NCI-H69 (cell line): ENCODE measurements around the gene WSB1.

Experiments
- DNase-seq: peaks from one replicate; lab custom pipeline; 2025; lab: John Stamatoyannopoulos, UW

The WSB1 gene

DNA sequence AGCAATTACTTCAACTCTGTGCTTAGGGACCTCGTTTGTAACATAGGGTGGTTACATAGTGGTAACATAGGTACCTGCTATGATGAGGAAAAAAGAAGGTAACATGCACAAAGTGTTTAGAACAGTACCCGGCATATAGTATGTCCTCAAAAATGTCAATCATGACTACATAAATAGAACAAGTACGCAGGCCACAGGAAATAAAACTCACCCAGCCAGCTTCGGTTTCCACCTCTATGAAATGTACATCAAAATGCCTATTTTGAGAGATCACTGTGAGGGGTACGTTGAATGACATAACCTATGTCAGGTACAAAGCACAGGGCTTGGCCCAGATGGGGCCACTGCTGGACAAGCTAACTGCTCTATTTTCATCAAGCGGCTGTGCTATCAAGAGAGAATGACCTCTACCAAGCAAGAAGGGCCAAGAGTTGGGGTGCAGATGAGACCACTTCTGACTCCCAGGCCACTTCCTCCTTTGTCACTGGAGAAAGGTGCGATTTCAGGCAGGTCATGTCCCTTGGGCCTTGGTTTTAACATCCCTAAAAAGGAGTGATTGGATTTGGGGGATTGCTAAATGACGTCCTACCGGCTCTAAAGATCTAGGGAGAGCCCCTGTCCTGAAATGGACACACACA, 45.4 kb downstream of the WSB1 start:
- DNase-seq, result no peak

DNA sequence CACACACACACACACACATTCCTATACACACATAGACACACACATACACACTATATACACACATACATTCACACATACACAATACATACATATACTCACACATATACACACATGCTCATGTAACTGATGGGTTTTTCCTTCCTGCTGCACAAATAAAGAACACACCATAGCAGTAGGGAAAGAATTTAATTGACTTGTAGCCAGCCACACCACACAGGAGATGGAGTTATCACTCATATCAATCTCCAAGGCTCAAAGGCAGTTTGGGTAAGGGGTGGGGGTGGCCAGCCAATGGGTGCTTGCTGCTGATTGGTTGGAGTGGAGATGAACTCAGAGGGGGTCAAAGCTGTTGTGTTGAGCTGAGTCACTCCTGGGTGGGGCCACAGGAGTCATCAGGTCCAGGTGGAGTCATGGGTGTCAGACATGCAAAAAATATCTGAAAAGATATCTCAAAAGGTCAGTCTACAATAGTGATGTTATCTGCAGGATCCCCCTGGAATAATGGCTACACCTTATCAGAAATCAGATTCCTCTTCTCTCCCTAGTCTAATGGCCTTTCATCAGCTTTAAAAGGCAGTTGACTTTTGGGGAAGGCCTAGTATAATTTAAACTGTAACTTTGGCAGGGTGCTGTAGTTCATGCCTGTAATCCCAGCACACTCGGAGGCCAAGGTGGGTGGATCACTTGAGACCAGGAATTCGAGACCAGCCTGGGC, 46.1 kb downstream of the WSB1 start:
- peak; percentile 10 for DNase-seq

DNA sequence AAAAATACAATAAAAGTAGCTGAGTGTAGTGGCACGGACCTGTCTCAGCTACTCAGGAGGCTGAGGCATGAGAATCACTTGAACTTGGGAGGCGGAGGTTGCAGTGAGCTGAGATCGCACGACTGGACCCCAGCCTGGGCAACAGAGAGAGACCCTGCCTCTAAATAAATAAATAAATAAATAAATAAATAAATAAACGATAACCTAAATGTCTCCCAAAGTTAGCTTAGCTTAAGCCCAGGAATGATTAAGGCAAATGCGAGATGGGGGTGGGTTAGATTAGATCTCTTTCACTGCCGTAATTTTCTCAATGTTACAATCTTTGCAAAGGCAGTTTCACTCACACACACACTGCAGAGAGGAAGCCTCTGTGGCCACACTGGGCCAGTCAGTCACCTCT, 46.7 kb downstream of the WSB1 start:
- DNase-seq, result no peak

DNA sequence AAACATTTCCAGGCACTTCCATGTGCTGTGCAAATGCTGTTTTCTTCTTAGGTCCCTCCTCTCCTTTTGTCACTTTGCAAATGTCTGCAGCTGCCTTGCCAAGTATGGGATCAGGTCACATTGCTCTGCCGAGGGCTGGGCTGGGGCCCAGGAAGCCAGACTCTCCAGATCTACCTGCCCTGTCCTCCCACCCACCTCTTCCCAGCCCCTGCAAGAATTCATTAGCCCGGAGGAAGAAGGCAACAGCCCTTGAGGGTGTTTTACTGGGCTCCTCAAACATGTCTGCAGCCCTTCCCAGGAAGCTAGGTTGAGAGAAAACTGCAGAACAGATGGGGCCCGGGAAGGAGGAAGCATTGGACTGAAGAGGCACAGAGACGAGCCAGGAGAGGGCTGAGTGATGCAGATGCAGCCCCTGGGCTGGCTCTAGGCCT, 47.1 kb downstream of the WSB1 start:
- peak; percentile 6 for DNase-seq

DNA sequence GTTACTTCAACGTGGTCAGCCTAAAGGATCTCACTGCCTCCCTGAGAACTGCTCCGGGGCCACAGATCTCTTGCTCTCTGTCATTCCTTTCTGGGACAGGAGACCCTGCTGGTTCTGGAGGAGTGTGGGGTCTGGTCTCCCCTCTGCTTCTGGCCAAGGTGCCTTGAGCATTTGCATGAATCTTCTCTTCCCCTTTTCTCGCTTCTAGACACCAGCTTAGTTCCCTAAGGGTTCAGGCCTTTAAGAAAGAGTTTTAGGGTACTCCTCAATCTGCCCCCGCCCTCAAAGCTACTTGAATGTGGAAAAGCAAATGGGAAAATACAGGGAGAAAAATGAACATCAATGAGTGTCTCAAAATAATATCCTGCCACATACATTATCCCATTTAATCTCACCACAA, 48.1 kb downstream of the WSB1 start:
- DNase-seq, result no peak

DNA sequence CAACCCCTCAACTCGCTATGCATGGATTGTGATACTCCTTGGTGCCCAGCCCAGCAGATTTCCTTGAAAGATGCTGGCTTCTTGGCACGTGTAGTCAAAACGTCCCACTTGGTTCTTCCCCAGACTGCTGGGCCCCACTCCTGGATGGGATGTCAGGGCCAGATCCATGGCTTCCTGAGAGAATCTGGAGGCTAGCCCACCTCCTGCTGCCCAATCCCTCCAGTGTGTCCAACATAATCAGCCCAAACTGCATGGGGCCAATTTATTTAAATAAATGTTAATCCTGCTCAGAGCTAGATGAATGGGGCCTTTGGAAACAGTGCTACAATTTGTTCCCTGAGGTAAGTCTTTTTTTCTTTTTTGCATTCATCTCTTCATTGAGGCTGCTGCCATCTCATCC, 49.4 kb downstream of the WSB1 start:
- DNase-seq, result no peak

DNA sequence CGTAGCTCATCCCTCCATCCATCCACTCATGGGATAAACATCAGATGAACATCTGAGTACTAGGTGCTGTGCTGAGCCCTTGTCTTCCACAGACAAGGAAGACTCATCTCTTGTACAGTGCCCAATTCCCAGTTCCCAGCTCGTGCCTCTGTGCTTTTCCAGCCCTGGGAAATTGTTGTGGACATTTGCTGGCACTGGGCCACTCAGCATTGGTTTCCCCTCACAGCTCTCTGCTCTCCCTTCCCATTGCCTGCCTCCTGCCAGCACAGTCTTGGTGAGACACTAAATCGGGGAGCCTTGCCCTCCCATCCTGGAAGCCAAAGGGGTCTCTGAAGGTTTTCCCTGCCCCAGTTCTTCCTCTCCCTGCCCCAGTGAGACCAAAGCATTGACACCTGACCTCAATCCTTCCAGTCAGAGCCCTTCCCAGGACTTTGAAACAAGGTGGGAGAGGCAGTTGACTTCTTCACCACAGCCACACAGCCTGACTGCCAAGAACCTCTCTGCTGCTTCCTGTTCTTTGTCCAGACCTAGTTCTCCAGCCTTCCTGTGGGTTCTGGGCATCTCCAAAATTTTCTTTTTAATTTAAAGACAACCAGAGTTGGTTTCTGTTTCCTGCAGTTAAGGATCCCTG, 50.2 kb downstream of the WSB1 start:
- DNase-seq, result no peak

DNA sequence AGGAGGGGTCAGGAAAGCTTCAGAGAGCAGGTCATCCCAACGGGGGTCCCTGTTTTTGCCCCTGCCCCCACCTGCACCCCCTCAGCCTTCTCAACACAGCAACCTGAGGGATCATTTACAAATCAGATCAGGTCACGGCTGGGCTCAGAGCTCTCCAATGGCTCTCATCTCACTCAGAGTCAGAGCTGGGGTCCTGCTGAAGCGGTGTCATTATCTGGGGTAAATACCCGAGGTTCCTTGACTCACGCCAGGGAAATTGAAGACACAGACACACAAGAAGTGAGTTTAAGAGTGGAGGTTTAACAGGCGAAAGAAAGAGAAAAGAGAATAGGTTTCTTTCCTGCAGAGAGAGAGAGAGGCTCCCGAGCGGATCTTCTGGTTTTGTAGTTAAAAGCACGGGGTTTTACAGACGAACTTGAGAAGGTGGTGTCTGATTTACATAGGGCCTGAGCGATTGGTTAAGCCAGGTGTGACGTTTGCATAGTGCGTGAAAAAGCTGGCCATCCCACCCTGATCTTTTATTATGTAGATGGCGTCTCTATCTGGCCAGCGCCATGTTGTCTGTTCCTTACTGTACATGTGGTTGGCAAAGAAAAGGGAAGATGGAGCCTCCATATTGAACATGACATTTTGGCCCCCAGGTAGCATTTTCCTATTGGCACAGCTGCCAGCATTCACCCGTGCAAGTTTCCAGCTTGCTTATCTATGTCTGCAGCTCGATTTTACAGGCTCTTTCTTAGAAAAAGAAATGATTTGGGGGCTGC, 51.4 kb downstream of the WSB1 start:
- no peak for DNase-seq

DNA sequence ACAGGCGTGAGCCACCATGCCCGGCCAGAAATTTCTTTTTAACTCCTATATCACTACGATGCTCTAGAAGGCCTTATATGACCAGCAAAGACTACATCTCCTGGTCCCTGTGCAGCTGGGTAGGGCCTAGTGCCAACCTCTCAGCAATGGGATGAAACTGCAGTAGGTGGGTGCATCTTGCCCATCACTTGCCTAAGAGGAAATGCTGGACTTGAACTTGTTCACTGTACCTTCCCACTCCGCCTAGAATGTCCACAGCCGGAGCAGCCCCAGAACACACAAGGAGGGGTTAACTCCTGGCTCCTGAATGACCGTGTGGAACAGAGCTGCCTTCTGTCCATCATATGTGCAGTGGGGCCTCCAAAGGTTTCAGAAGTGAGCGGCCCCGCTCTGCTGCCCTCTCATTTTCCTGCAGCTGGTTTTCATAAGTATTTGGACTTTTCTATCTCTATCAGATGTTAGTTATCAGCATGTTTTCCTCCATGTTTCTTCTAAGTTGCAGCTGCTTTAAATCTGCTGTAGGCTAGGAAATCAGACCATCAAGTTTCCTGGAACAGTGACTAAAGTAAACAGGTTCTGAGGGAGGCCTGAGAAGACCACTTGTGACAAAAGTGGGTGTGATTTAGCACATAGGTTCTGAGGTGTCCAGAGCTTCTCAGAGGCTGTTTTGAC, 52.5 kb downstream of the WSB1 start:
- DNase-seq, result no peak

DNA sequence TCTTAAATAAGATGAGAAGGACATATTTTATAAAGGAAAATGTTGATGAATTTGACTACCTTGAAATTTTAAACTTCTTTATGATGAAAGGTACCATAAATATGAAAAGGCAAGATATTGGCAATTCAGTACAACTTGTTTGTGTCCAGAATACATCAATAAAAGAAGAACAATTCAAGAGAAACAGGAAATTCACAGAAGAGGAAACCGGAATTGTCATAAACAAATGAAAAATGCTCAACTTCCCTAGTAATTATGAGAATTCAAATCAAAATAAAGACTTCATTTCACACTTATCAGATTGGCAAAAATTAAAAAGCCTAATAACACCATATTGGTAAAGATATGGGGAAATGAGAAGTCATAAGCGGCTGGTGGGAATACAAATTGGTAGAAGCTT, 54.3 kb downstream of the WSB1 start:
- no peak for DNase-seq

DNA sequence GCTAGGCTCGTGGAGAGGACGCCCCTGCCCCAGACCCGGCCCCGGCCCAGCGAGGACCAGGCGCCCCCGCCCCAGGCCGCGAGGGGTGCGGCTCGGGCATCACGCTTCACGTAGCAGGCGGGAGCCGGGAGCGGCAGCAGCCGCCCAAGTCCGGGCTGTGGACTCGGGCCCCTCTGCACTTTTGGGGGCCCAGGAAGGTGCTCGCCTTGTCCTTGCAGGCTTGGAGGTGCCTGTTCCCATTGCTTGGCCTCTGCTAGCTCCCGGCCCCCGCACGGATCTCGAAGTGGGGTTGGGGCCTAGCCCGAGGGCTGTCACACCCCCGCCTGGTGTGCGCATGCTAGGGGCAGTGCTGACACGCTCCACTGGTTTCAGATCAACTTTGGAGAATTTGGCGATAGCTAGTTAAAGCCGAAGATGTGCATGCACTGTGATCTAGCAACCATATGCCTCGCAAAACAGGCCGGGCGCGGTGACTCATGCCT, 55.7 kb downstream of the WSB1 start:
- no peak for DNase-seq

DNA sequence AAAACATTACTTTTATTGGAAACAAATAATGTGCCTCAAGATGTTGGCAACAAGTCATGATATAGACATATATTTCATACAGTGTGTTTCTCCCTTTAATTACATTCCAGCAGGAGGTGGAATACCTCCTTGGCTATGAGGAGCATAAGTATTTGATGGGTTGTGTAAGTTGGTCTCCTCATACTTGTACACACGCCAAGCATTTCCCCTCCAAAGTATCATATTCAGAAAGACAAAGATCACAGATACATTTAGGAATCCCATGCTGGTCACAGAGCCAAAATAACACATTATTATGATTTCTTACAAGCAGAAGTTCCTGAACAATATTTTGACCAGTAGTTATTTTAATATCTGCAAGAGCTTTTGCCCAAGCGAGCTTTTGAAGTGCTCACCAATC, 57.8 kb downstream of the WSB1 start:
- no peak for DNase-seq

DNA sequence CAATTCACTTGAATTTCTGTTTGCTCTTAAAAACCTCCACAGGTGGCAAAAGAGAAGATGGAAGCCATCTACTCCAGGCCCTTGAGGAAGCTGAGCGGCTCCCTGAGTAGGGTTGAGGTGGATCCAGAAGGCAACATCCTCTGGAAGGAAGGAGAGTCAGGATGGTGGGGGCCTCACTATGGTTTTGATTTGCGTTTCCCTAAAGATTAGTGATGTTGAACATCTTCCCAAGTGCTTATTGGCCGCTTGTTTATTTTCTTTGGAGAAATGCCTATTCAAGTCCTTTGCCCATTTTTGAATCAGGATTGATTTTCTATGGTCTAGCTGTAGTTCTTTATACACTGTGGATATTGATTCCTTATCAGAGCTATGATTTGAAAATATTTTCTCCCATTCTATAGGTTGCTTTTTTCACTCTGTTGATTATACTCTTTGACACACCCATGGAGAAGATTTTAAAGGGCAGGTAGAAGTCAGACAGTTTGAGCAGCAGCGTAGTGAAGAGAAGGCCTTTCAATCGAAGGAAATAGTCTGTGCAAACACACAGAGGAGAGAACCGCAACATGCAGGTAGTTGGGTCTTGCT, 58.6 kb downstream of the WSB1 start:
- DNase-seq, result no peak

DNA sequence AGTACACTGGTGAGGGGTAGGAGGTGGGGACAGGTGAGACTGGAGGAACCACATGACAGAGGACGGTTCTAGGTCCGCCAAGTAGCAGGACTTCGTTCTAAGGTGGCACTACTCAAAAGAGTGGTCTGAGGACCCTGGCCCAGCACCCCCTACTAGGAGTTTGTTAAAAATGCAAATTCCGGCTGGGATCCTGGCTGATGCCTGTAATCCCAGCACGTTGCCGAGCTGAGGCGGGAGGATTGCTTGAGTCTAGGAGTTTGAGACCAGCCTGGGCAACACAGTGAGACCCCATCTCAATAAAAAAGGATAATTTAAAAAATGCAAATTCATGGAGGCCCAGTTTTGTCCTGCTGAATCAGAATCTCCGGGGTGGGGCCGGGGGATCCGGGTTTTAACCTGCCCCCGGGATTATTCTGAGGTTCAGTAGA, 59.1 kb downstream of the WSB1 start:
- DNase-seq, result no peak

DNA sequence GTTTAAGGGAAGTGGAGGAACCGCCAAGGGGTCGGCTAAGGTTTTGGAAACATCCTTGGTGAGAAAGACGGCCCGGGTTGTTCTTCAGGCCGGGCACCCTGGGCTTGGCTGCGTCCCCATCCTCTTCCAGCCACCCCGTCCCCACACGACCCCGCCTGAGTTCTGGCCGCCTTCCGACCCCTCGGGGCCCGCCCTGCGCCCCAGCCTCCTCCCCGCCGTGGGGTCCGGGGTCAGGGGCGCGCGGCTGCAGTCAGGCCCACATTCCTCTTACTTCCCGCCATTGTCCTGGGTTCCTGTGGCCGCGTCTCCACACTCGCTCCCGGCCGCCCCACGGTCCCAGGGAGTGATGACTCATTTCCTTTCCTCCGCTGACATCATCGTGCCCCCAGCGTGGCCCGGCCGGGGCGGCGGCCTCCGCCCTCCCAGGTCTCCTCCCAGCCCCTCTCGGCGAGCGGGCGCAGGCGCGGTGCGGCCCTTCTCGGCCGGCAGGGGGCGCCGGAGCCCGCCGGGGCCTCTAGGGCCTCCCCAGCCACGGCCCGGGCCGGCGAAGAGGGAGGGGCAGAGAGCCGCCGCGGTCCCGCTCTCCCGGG, 59.6 kb downstream of the WSB1 start:
- peak; percentile 92 for DNase-seq

DNA sequence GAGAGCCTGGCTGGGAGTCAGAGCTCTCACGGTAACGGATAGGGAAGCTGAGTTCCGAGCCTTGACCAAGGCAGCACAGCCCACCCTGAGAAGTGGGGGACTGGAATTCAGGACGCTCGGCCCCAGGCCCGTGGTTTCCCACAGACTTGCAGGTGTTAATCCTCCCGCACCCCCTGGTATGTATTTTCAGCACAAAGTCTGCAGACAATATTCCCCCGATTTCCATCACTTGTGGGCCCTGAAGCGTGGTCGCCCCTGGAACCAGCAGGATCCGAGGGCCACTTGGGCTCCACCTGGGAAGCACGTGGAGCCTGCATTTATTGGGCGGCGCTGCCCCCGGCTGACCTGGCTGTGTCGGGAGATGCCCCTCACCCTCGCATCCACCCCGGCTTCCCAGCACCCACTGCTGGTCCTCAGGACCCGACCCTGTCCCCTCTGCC, 60.2 kb downstream of the WSB1 start:
- no peak for DNase-seq

DNA sequence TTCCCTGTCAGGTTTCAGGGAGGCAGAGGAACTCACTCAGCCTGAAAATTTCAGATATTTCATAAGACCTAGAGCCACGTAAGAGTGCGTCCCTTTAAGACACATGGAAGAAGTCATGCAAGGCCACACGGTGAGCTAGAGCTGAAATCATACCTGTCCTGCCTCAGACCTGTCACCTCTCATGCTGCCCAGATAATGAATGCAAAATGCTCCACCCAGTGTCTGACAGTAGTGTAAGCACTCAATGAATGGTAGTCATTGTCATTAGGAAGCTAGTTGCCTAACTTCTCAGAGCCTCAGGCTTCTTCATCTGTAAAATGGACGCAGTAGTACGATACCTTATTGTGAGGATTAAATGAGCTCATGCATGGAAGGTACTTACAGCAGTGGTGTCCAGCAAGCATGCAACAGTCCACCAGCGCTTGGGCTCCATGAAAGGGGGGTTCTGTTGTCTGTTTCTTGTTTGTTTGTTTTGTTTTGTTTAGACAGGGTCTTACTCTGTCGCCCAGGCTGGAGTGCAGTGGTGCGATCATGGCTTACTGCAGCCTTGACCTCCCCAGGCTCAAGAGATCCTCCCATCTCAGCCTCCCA, 60.7 kb downstream of the WSB1 start:
- peak; percentile 46 for DNase-seq

DNA sequence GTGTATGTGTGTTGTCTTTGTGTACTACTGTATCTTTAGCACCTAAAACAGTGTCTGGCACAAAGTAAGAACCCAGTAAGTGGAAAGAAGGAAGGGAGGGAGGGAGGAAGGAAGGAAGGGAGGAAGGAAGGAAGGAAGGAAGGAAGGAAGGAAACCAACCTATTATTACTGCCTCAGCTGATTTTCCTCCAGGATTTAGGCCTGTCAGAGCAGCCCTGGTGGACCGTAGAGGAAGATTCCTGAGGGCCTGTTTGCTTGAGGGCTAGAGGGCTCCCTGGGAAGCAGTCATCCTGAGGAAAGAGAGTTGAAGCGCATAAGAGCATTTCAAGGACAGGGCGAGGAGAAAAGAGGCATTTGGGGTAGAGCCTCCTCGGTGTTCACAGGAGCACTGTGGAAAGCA, 61.5 kb downstream of the WSB1 start:
- no peak for DNase-seq

DNA sequence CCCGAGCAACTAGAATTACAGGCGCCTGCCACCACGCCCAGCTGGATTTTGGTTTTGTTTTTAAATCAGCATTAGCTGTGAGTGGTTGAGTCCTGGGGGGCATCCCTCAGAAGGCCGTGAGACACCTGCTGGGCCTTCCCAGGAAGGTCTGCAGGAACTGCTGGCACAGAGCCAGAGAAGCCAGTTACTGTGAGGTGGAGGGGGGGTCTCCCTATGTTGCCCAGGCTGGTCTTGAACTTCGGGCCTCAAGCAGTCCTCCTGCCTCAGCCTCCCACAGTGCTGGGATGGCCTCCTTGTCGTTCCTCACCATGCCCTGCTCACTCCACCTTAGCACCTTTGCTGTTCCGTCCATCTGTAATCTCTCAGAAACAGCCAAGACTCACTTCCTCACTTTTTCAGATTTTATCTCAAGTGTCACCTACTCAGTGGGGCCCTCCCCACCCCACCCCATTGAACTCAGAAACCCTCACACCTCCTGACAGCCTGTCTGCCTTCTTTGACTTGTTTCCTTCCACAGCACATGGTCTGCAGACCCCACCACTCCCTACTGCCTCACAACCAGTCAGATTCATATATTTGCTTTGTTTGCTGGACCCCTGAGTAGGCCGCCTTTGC, 62.3 kb downstream of the WSB1 start:
- peak; percentile 46 for DNase-seq

DNA sequence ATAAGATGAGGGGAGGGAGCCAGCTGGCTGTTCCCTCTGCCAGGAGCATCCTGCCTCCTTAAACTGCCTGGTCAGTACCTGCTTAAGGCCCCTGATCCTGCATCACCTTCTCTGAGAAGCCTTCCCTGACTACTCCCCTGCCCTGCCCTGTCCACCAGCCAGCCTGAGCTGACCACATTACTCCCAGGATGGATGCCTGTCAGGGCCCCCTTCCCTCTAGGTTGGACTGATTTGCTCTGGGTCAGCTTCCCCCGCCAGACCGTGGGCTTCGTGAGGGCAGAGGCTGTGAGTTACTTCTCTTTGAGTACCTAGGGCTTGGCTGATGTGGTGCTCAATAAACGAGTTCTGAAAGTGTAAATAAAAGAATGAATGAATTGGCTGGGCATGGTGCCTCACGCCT, 63.3 kb downstream of the WSB1 start:
- no peak for DNase-seq
